NCI-H2196 (cell line): Measurements from ENCODE around the gene GADD45GIP1.
"Not testable (repeated sequence)": the region's sequence is repeated elsewhere in the genome, so short reads cannot be mapped to it uniquely, and the experiment has no call there.

Experiments used
- DNase-seq: peaks from one replicate; lab custom pipeline; 2025; ENCODE audit not compliant: unreplicated experiment; lab: John Stamatoyannopoulos, UW

GADD45GIP1 gene

GRCh38 chr19:12990431-12990830, 33.4 kb upstream of the GADD45GIP1 start:
- DNase-seq, result no peak

- no peak for DNase-seq
These were observed 30.8 kb upstream of the GADD45GIP1 start for GRCh38 chr19:12987781-12988180.

- no peak for DNase-seq
These were observed 30.2 kb upstream of the GADD45GIP1 start for GRCh38 chr19:12987190-12987589.

DNA sequence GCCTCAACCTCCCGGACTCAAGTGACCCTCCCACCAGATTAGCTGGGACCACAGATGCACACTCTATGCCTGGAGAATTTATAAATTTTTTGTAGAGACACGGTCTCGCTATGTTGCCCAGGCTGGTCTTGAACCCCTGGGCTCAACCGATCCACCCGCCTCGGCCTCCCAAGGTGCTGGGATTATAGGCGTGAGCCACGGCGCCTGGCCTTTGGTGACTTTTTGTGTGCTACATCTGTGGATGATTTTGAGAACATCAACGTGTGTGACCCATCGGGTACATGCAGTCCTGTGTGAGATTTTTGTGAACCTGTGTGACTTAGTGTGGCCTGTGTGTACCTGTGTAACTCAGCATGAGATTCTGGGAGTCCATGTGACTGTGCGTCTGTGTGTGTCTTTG, 29.7 kb upstream of the GADD45GIP1 start:
- no peak for DNase-seq

DNA sequence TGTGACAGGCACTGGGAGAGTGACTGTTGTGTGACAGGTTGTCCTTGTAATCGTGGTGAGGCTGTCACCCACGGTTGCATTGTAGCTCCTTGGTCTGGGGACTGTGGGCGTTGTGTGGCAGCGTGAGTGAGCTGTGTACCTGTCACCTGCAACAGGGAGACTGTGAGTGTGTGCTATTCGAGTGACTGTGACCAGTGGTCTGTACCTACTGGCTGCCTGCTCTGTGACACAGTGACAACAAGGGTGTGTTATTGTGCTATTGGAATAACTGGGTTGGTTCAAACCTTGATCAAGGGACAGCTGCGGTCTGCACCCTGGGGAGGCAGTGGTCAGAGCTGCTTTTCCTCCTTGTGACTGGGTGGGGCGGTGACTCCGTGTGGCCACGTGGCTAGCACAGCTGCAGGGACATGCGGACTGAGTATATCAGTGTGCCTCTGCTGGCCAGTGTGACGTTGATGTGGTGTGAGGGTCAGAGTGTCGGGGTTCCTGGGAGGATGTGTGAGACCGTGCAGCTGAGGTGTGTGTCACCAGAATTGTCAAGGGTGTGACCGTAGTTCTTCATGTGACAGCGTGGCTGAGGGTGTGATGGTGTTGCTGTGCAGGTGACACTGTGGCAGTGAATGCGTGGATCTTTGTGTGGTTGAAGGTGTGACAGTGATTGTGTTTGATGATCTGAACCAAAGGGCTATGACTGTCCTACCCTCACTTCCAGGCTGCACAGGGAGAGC, 28.2 kb upstream of the GADD45GIP1 start:
- no peak for DNase-seq

- DNase-seq, result no peak
These were observed 27.6 kb upstream of the GADD45GIP1 start for GRCh38 chr19:12984683-12985048.

- no peak for DNase-seq
These were observed 27.2 kb upstream of the GADD45GIP1 start for GRCh38 chr19:12984143-12984627.

DNA sequence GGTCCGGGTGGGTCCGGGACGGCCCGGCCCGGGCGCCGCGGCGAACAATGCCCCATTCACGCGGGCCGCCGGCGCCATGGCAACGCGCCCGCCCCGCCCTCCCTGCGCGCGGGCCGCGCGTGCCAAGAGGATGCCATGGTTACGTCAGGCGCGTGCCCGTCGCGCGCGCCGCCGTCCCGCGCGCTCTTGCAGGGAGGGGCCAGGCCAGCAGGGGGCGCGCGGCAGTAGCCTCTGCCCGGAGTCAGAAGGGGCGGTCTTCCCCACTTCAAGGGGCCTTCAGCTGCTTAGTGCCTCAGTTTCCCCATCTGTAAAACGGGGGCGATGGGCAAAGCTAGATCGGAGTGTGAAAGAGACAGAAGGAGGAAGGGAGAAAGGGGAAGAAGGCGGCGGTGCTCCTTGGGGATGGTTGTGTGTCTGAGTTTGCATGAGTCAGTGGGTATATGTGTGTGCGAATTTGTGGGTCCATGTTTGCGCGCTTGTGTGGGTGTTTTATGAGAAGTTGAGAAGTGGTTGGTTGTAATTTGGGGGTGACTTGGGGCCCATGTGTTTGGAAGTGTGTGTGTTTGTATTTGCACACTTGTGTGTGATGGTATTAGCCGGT, 26.6 kb upstream of the GADD45GIP1 start:
- peak; percentile 83 for DNase-seq

- DNase-seq, result no peak
These were observed 26.1 kb upstream of the GADD45GIP1 start for GRCh38 chr19:12983091-12983490.

DNA sequence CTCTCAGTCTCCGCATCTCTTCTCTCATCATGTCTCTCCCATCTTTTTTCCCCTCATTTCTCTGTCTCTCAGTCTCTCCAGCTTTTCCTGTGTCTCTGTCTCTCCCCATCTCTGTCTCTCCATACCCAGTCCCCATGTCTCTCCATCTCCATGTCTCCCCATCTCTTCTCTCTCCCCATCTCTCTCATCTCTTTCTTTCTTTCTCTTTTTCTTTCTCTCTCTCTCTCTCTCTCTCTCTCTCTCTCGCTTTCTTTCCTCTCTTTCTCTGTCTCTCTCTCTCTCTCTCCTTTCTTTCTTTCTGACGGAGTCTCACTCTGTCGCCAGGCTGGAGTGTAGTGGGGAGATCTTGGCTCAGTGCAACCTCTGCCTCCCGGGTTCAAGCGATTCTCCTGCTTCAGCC, 25.6 kb upstream of the GADD45GIP1 start:
- DNase-seq, result no peak

DNA sequence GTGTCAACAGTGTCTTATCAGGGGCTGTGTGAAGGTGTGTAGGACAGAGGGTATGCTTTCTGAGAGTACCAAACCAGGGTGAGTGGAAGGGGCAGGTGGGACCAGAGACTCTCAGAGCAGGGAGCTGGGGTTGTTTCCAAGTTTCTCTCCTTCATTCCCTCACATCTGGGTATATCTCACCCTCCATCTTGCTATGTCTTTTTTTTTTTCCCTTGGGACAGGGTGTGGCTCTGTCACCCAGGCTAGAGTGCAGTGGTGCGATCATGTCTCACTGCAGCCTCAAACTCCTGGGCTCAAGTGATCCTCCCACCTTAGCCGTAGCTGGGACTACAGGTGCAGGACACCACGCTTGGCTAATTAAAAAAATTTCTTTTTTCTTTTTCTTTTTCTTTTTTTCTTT, 23.0 kb upstream of the GADD45GIP1 start:
- no peak for DNase-seq

DNA sequence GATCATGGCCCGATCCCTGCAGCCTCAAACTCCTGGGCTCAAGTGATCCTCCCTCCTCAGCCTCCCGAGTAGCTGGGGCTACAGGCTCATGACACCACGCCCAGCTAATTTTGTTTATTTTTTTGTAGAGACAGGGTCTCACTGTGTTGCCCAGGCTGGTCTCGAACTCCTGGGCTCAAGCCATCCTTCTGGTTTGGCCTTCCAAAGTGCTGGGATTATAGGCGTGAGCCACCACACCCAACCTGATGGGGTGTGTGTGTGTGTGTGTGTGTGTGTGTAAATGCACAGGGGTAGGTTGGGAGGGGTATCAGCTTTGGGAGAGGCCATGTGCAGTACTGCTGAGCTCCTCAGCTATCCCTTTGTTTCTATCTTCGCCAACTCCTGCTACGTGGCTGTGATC, 19.1 kb upstream of the GADD45GIP1 start:
- not testable (repeated sequence) for DNase-seq

GRCh38 chr19:12975221-12975741, 18.3 kb upstream of the GADD45GIP1 start:
- no peak for DNase-seq

- DNase-seq, result no peak
These were observed 17.5 kb upstream of the GADD45GIP1 start for GRCh38 chr19:12974301-12975220.

- no peak for DNase-seq
These were observed 16.2 kb upstream of the GADD45GIP1 start for GRCh38 chr19:12973236-12973635.

DNA sequence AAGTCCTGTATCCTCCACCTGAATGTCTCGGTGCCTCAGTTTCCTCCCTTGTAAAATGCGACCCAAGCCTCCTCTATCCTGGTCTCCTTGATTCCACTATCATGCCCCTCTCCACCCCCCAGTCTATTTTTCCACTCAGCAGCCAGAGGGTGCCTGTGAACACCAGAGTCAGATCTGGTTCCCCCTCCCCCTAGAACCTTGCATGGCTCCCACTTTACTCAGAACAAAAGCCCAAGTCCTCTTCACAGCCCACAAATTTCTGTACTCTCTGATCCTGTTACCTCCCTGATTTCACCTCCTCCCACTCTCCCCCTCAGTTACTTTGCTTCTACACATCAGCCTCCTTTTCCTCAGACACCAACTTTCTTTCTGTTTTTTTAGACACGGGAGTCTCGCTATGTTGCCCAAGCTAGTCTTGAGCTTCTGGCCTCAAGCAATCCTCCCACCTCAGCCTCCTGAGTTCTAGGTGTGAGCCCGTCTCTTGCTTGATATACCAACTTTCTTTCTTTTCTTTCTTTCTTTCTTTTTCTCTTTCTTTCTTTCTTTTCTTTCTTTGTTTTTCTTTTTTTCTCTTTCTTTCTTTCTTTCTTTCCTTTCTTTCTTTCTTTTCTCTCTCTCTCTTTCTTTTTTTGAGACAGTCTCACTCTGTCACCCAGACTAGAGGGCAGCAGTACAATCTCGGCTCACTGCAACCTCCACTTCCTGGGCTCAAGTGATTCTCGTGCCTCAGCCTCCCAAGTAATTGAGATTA, 13.2 kb upstream of the GADD45GIP1 start:
- DNase-seq, result no peak

GRCh38 chr19:12969292-12969988, 12.4 kb upstream of the GADD45GIP1 start, which contains the start of gene DAND5:
DAND5 (plus strand) TSS chr19:12969576; CDS start chr19:12969661, 85 bp downstream.
- DNase-seq, result peak; percentile 62

DNA sequence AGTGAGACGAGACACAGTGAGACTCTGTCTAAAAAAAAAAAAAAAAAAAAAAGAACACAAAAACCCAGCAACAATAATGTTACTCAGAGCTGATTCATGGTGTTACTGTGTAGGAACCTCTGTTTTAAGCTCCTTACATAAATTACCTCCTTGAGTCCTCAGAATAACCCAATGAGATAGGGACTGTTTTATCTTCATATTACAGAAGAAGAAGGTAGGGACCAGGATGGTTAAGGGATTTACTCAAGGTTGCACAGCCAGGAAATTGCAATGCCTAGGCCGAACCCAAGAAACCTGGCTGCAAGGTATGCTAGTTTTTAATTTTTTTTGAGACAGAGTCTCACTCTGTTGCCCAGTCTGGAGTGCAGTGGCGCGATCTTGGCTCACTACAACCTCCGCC, 10.9 kb upstream of the GADD45GIP1 start:
- no peak for DNase-seq

DNA sequence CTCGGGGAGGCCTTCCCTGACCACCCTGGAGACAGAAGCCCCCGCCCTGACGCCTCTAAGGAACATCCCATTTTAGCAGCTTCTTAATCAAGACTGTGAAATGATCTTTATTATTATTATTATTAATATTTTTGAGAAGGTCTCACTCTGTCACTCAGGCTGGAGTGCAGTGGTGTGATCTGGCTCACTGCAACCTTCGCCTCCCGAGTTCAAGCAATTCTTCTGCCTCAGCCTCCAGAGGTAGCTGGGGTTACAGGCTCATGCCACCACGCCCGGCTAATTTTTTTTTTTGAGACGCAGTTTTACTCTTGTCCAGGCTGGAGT, 8.8 kb upstream of the GADD45GIP1 start:
- no peak for DNase-seq
